Esophagus squamous epithelium (tissue), 4 donors: Measurements from ENCODE around the gene TBPL2.

Source experiments
- CTCF ChIP-seq, 6 experiments: fragments of 450-650 bp in 4 of 6; fragments of 200-600 bp in 2 of 6; sonication (generic) in 2 of 6; IDR thresholded peaks; one replicate each; pipeline ENCODE4 v1.5.1; 2016 to 2019; ENCODE audit warnings: antibody characterized with exemption in 6 of 6, mild to moderate bottlenecking in 4 of 6, moderate library complexity in 4 of 6
- POLR2A ChIP-seq, 4 donors: fragments of 450-650 bp; IDR thresholded peaks; one replicate each; pipeline ENCODE4 v1.6.1; 2017; ENCODE audit warnings: antibody characterized with exemption in 4 of 4, mild to moderate bottlenecking in 4 of 4, moderate library complexity in 3 of 4

GRCh38 chr14:55450987-55451386, 10.6 kb upstream of the TBPL2 start:
- TF ChIP-seq CTCF (IDR thresholded peaks at IDR 0.05) (no peak), POLR2A (IDR thresholded peaks at IDR 0.05) (no peak)
